Measurements from ENCODE around the gene INTS6L.

DNA sequence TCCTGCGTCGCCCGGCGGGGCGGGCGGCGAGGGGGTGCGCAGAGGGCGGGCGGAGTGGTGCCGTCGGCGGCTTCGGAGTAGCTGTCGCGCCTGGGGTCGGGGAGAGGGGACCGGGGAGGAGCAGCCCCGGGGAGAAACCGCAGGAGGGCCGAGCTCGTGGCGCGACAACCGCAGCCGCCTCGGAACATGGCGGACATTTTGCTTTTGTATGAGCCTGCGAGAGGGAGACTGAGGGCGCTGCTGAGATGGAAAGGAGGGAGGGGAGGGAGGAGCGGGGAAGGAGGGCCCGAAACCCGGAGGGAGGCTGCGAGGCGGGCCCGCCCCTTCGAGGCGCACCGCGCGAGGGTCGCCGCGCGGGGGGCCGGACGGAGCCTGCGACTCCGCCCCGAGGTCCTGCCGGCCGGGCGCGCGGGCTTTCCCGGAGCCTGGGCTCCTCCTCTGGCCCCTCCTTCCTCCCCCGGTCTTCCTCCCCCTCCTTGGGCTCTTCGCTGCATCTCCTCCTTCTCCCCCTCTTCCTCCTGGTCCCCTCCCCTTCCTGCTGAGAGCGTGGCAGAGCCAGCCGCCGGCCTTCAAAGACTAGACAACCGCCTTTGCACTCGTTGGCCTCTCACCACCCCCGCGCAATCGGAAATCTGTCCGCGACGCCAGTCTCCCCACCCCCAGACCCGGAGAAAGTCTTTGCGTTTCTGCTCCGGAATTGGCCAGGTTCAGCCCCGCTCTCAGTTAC lies 1.1 kb downstream of the INTS6L start:
- TF ChIP-seq, protein P1, sequence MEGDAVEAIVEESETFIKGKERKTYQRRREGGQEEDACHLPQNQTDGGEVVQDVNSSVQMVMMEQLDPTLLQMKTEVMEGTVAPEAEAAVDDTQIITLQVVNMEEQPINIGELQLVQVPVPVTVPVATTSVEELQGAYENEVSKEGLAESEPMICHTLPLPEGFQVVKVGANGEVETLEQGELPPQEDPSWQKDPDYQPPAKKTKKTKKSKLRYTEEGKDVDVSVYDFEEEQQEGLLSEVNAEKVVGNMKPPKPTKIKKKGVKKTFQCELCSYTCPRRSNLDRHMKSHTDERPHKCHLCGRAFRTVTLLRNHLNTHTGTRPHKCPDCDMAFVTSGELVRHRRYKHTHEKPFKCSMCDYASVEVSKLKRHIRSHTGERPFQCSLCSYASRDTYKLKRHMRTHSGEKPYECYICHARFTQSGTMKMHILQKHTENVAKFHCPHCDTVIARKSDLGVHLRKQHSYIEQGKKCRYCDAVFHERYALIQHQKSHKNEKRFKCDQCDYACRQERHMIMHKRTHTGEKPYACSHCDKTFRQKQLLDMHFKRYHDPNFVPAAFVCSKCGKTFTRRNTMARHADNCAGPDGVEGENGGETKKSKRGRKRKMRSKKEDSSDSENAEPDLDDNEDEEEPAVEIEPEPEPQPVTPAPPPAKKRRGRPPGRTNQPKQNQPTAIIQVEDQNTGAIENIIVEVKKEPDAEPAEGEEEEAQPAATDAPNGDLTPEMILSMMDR (IDR thresholded peaks at IDR 0.05), result no peak
- no peak for TF ChIP-seq ZFX (IDR thresholded peaks at IDR 0.05; ENCODE audit: borderline replicate concordance)

Data from 22Rv1 (cell line).